K562 (cell line): ENCODE data around the gene C22orf39. TPM values are rescaled to one million over a fixed set of nuclear protein-coding genes. Genes with fewer than 3 reads are reported as not detected.

Experiments
- CHCHD3 ChIP-seq: fragments of 250-450 bp; sonication (Bioruptor Pico); IDR thresholded peaks from 2 replicates; pipeline ENCODE4 v2.1.2; 2022; ENCODE audit warnings: mild to moderate bottlenecking
- FOSL1 ChIP-seq: fragments of 200-800 bp; sonication (Bioruptor generic); conservative IDR thresholded peaks from 2 replicates; pipeline ENCODE4 v1.6.1; 2016; ENCODE audit warnings: missing genetic modification characterization, missing compliant biosample characterization
- FUS ChIP-seq: fragments of 200-400 bp; formaldehyde crosslinking; optimal IDR thresholded peaks from 2 replicates; pipeline ENCODE3; 2017; ENCODE audit warnings: low read depth, low read length
- KAT8 ChIP-seq: fragments of 450-650 bp; IDR thresholded peaks from 2 replicates; pipeline ENCODE4 v1.6.1; 2016; ENCODE audit warnings: low read depth, mild to moderate bottlenecking
- MTA1 ChIP-seq: fragments of 450-650 bp; IDR thresholded peaks from 2 replicates; pipeline ENCODE4 v1.6.1; 2017; ENCODE audit warnings: borderline replicate concordance
- NUFIP1 ChIP-seq: fragments of 450-650 bp; IDR thresholded peaks from 2 replicates; pipeline ENCODE4 v1.6.1; 2018; ENCODE audit not compliant: partially characterized antibody
- PHF8 ChIP-seq: fragments of 200-600 bp; sonication (generic); IDR thresholded peaks from 2 replicates; pipeline ENCODE4 v1.6.1; 2012; ENCODE audit warnings: mixed run types, mild to moderate bottlenecking, inconsistent platforms, low read length, moderate library complexity, borderline replicate concordance
- SMARCA4 ChIP-seq: fragments of 450-650 bp; IDR thresholded peaks from 2 replicates; pipeline ENCODE4 v1.6.1; 2016
- SOX6 ChIP-seq: fragments of 450-650 bp; IDR thresholded peaks from 2 replicates; pipeline ENCODE4 v1.6.1; 2014; ENCODE audit warnings: mild to moderate bottlenecking
- TAF7 ChIP-seq: fragments of 450-650 bp; IDR thresholded peaks from 2 replicates; pipeline ENCODE4 v1.6.1; 2016; ENCODE audit warnings: missing genetic modification characterization, missing compliant biosample characterization
- THRB ChIP-seq: fragments of 450-650 bp; formaldehyde crosslinking; conservative IDR thresholded peaks from 2 replicates; pipeline ENCODE4 v1.4.0; 2022; ENCODE audit warnings: mild to moderate bottlenecking, missing genetic modification characterization
- ZNF165 ChIP-seq: fragments of 250-450 bp; sonication (Bioruptor Pico); IDR thresholded peaks from 2 replicates; pipeline ENCODE4 v1.4.0; 2020; ENCODE audit warnings: borderline replicate concordance
- ZNF224 ChIP-seq: sonication (generic); formaldehyde crosslinking; IDR thresholded peaks from 2 replicates; pipeline ENCODE4 v1.8.0; 2022; ENCODE audit warnings: mild to moderate bottlenecking, missing genetic modification reagents
- ZNF280B ChIP-seq: fragments of 250-450 bp; sonication (Bioruptor Pico); IDR thresholded peaks from 2 replicates; pipeline ENCODE4 v1.5.1; 2021; ENCODE audit warnings: mild to moderate bottlenecking
- ZNF318 ChIP-seq, 2 experiments: fragments of 450-650 bp; IDR thresholded peaks; 2 replicates each; pipeline ENCODE4 v1.6.1; 2016; ENCODE audit warnings: mild to moderate bottlenecking in 2 of 2, borderline replicate concordance in 1 of 2, low read depth in 1 of 2, moderate library complexity in 1 of 2
- ZNF324 ChIP-seq: fragments of 250-450 bp; sonication (Bioruptor Pico); IDR thresholded peaks from 2 replicates; pipeline ENCODE4 v1.4.0; 2020; ENCODE audit warnings: mild to moderate bottlenecking
- ZNF398 ChIP-seq: fragments of 250-450 bp; sonication (Bioruptor Pico); IDR thresholded peaks from 2 replicates; pipeline ENCODE4 v1.8.0; 2021; ENCODE audit warnings: moderate library complexity, mild to moderate bottlenecking, inconsistent platforms
- polyA plus RNA-seq, 8 experiments: library from polyadenylated mRNA; depleted of rRNA in 4 of 8; stranded (reverse) in 5 of 8; unstranded in 3 of 8; fragments of >200 nt; fragmentation: Nextera tagmentation in 2 of 8; fragmentation: Illumina TruSeq in 1 of 8; extraction: Ambion mirVana in 2 of 8; extraction: Trizol in 1 of 8; gene quantifications; 2 replicates each; pipeline versions ENCODE4 v1.2.1 to v1.2.3, GENCODE V29; 2011 to 2014; ENCODE audit warnings: inconsistent platforms in 1 of 8, missing spikeins in 1 of 8
- total RNA-seq, 7 experiments: library from RNA; depleted of rRNA in 6 of 7; stranded (reverse); fragments of >200 nt in 6 of 7; fragmentation: Illumina TruSeq in 2 of 7; extraction: Trizol in 2 of 7; gene quantifications; 2 replicates each; pipeline versions ENCODE4 v1.2.1 to v1.2.3, GENCODE V29; 2011 to 2021; ENCODE audit warnings: low replicate concordance in 1 of 7

Gene C22orf39
- total and polyA plus RNA-seq, 9 of the 15 experiments (the other 6 are each of a cell fraction or from before 2014, with no cell fraction given), result 20.4 to 139 (median 66.8) TPM

GRCh38 chr22:19431649-19432132, 15.8 kb downstream of the C22orf39 start, which contains the start of gene HIRA (continued):
- TF ChIP-seq PHF8 (peak; percentile 46), THRB (no peak), ZNF398 (no peak), SMARCA4 (no peak), NUFIP1 (no peak), FOSL1 (tag) (no peak), TAF7 (tag) (no peak), KAT8 (no peak), SOX6 (no peak), ZNF324 (CRISPR knock-in tag) (no peak), FUS (no peak), ZNF318 (IDR thresholded peaks at IDR 0.05; ENCODE audit: borderline replicate concordance in 1 of 2, low read depth in 1 of 2) (no peak), CHCHD3 (CRISPR knock-in tag) (peak; percentile 18; the same call in 1 of the 2 replicates), ZNF280B (CRISPR knock-in tag) (peak; percentile 92; the same call in 1 of the 2 replicates), ZNF224 (CRISPR knock-in tag) (no peak), MTA1 (no peak), ZNF165 (CRISPR knock-in tag) (peak; percentile 92)
